Heart right ventricle (tissue), 16 donors: ENCODE measurements around the gene RAB11FIP5. TPM values are rescaled to one million over a fixed set of nuclear protein-coding genes. Genes with fewer than 3 reads are reported as not detected.

Experiments used
- ATAC-seq, 8 donors: fragments of 200-7000 bp; cut with Tn5 transposase; one replicate each; pipeline ENCODE4 v1.9.1; 2020; ENCODE audit warnings: mild to moderate bottlenecking in 8 of 8, moderate library complexity in 8 of 8, moderate number of reproducible peaks in 1 of 8
- DNase-seq, 2 donors: peaks; one replicate each; pipeline ENCODE4 v3.0.0-alpha.2; 2020
- H3K27ac ChIP-seq, 10 donors: fragments of 200-600 bp; sonication (generic) in 2 of 10; one replicate each; pipeline versions ENCODE4 v1.5.0 to v1.8.0; 2020 to 2022; ENCODE audit warnings: mild to moderate bottlenecking in 3 of 10
- H3K27me3 ChIP-seq, 7 donors: fragments of 200-600 bp; one replicate each; pipeline ENCODE4 v1.8.0; 2021 to 2022; ENCODE audit warnings: mild to moderate bottlenecking in 2 of 7
- H3K36me3 ChIP-seq, 9 donors: fragments of 200-600 bp; sonication (generic) in 1 of 9; one replicate each; pipeline versions ENCODE4 v1.5.0 to v1.8.0; 2020 to 2022; ENCODE audit warnings: mild to moderate bottlenecking in 2 of 9
- H3K4me1 ChIP-seq, 9 donors: fragments of 200-600 bp; sonication (generic) in 1 of 9; one replicate each; pipeline versions ENCODE4 v1.5.0 to v1.8.0; 2020 to 2022; ENCODE audit warnings: mild to moderate bottlenecking in 4 of 9
- H3K4me3 ChIP-seq, 10 donors: fragments of 200-600 bp; sonication (generic) in 2 of 10; one replicate each; pipeline versions ENCODE4 v1.5.0 to v1.8.0; 2020 to 2022; ENCODE audit warnings: mild to moderate bottlenecking in 7 of 10, moderate library complexity in 2 of 10
- H3K9me3 ChIP-seq, 11 donors: fragments of 200-600 bp in 10 of 11; sonication (generic) in 2 of 11; one replicate each; pipeline versions ENCODE4 v1.5.0 to v1.8.0; 2013 to 2022; ENCODE audit warnings: mild to moderate bottlenecking in 2 of 11, control low read depth in 1 of 11, moderate library complexity in 1 of 11
- whole genome bisulfite sequencing, 2 donors: extraction: QIAGEN DNeasy Blood & Tissue Kit; methylation state at CpG; one replicate each; pipeline ENCODE4 v1.1.7; 2013; ENCODE audit warnings: inconsistent platforms in 1 of 2; 5-methylcytosine and 5-hydroxymethylcytosine counted together
- intact Hi-C, 10 donors: fragments of 100-400 bp; cut with DNase I; formaldehyde crosslinking; loops; one replicate each; pipeline versions ENCODE4 v1.11.1 to v1.14.2; 2022
- polyA plus RNA-seq, 2 donors: library from polyadenylated mRNA; stranded (reverse); fragments of 200-250 nt; gene quantifications; one replicate each; pipeline ENCODE4 v1.2.3, GENCODE V29; 2013
- total RNA-seq, 10 donors: library from RNA; stranded (reverse); fragmentation: NEBNext Ultra II Directional in 3 of 10; extraction: Animal tissue kit (Norgen Biotek cat#: 25700) in 3 of 10; gene quantifications; one replicate each; pipeline versions ENCODE4 v1.2.1 to v1.2.4, GENCODE V29; 2021 to 2023
- TF ChIP-seq, protein P1 (sequence below), 9 donors: fragments of 200-600 bp; sonication (generic) in 2 of 9; IDR thresholded peaks; one replicate each; pipeline versions ENCODE4 v1.5.0 to v1.8.0; 2021 to 2022; ENCODE audit warnings: antibody characterized with exemption in 9 of 9, mild to moderate bottlenecking in 5 of 9, moderate library complexity in 1 of 9
- donor health status: Arrhythmogenic right ventricular cardiomyopathy.
- donor health status: ischemic (EF 13 %, LVEDD 7.1; RV severe dilation, severe dysfunction).
- donor health status: healthy with polysubstance abuse.
- donor health status: DM: no; HTN: yes; CAD: no.
- donor health status: DM: no; HTN: no; CAD: no.
- donor health status: ischemic (EF 25% LVEDD 6.9; RV normal size, moderate dysfunction).
- donor health status: ischemic (EF 25% LVEDD 5.7; RV mildly dilated, moderate dysfunction).
- donor health status: healthy.
- donor health status: DM: yes; HTN: yes; CAD: no.
- donor health status: Ischemic cardiomyopathy.
- donor health status: ischemic (EF 35%, LVEDD 5.7; RV mildly dilated, moderate dysfunction).
- donor health status: nonischemic (EF 11% LVEDD 7.7; RV severe dilation, severe dysfunction).
- donor health status: DM: yes; HTN: yes; CAD: no.
- donor health status: PGD.
- donor health status: ischemic (EF 29% LVEDD 5.4; RV normal size, mild dysfunction).
- donor health status: nonischemic (EF 23%, LVEDD 6.1; RV moderate dilation, normal function).

RAB11FIP5 gene
- total and polyA plus RNA-seq, 12 donors: 6.8 to 30.4 (median 22.3) TPM

DNA sequence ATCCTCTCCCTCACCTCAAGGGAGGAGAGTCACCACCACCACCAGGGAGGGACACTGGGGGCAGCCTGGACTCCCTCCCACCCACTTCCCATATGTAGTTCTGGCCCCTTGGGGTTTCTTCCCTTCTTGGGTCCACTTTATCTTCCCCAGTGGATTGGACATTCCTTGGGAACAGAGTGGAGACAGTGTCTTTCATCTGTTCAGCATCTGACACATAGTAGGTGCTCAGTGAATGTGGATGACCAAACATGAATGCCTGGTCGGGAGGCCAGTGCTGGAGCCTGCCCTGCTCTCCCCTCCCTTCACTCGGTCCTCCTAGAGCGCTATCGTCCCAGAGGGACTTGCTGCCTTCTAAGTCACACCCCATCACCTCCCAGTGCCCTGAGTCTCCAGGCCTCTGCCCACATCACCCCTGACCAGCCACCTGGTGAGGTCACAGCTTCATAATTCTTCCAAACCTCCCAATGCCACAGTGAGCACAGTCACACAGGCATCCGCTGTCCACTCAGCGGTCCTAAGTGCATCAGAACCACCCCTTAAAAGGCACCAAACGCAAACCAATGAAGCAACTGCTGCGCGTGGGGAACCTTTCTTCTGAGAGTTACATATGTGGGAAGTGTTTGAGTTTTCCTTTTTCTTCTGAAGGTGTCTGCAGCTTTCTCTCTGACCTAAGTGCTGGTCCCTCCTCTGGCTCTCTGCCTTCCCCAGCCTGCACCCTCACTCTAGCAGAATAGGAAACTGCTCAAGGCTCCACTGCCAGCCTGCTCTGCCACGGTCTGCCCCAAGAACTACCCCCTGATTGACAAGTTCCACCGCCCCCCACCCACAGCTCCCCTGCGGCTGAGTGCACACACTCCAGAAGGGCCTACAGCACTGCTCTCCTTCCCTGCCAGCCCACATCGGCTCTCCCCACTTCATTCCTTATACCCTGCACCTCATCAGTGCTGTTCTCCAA, 34.0 kb downstream of the RAB11FIP5 start:
- Histone ChIP-seq H3K4me3 (no peak overlapping the region), H3K27me3 (no peaks in the 10 kb centered on the region), H3K27ac (no peak overlapping the region), H3K4me1 (peaks cover 0 to 13% (median 2%) of the 10 kb centered on the region in 9 donors), H3K9me3 (no peaks in the 10 kb centered on the region), H3K36me3 (peaks cover 0 to 55% (median 8%) of the 10 kb centered on the region in 9 donors)
- TF ChIP-seq, protein P1, sequence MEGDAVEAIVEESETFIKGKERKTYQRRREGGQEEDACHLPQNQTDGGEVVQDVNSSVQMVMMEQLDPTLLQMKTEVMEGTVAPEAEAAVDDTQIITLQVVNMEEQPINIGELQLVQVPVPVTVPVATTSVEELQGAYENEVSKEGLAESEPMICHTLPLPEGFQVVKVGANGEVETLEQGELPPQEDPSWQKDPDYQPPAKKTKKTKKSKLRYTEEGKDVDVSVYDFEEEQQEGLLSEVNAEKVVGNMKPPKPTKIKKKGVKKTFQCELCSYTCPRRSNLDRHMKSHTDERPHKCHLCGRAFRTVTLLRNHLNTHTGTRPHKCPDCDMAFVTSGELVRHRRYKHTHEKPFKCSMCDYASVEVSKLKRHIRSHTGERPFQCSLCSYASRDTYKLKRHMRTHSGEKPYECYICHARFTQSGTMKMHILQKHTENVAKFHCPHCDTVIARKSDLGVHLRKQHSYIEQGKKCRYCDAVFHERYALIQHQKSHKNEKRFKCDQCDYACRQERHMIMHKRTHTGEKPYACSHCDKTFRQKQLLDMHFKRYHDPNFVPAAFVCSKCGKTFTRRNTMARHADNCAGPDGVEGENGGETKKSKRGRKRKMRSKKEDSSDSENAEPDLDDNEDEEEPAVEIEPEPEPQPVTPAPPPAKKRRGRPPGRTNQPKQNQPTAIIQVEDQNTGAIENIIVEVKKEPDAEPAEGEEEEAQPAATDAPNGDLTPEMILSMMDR (IDR thresholded peaks at IDR 0.05): no peak
- no peak for DNase-seq
- intact Hi-C loops: loop anchor here in 6 of 10 donors (5.0 to 10.0 kb wide), 3 partner anchors 86 to 186 kb away; no protein-coding TSS in a partner anchor
- 89 to 94% methylated on average over 13 of the region's 13 CpGs for WGBS, 2 donors
- no peak for ATAC-seq

DNA sequence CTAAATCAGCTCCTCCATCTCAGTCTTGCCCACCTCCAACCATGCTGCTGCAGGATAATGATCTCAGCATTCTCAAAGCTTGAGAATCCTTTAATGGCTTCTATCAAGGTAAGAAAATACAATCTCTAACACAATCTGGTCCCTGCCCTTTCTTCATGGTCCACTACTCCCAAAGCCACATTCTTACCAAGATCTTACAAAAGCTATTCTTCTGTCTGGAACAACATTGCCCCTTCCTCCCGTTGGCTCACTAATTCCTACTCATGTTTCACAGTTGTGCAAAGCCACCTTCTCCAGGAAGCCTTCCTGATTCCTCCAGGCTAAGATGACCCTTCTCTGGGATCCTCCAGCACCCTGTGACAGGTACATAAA, 35.3 kb downstream of the RAB11FIP5 start:
- Histone ChIP-seq H3K36me3 (peaks cover 0 to 55% (median 8%) of the 10 kb centered on the region in 9 donors), H3K4me3 (no peak overlapping the region), H3K4me1 (peaks cover 0 to 16% (median 2%) of the 10 kb centered on the region in 9 donors), H3K27me3 (no peaks in the 10 kb centered on the region), H3K9me3 (no peaks in the 10 kb centered on the region), H3K27ac (no peak overlapping the region)
- TF ChIP-seq, protein P1 (IDR thresholded peaks at IDR 0.05): no peak
- no peak for ATAC-seq
- DNase-seq: no peak
- intact Hi-C loops: loop anchor here in 6 of 10 donors (5.0 to 10.0 kb wide), 3 partner anchors 85 to 185 kb away; no protein-coding TSS in a partner anchor
- 93 to 97% methylated on average over 1 of the region's 1 CpG for WGBS, 2 donors

DNA sequence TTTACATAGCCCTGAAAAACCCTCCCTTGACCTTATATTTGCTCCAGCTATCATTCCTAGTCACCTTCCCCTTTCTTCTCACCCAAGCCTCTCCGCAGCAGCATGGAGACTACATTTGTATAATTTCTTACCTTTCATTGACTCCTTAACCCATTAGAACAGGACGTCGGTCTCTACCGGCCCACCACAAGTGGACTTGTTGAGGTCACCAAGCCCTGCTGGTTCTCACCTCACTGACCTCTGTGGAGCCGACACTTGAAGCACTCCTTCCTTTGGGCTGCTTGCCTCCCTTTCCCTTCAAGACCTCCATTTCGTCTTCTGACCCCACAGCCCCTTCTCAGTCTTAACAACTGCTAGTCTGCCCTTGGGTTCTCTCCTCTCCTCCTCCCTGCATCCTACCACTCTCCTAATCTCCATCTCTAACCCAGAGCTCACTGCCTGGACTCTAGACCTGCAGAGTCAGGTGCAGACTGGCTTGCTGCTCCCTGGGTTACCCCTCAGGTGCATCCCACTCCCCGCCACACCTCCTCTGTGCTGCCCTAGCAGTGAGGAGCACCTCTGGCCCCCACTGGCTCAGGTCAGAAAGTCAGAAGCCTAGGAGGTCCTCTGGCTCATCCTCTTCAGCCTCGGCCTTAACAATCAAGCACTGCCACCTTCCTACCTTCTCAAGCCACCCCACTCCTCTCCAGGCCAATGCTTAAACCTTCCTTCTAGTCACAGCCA, 35.9 kb downstream of the RAB11FIP5 start:
- H3K27ac ChIP-seq: no peak overlapping the region
- intact Hi-C loops: loop anchor here in 6 of 10 donors (5.0 to 10.0 kb wide), 3 partner anchors 85 to 185 kb away; no protein-coding TSS in a partner anchor
- TF ChIP-seq, protein P1 (IDR thresholded peaks at IDR 0.05): no peak

More for the DNA sequence above, 35.9 kb downstream of the RAB11FIP5 start:
- peaks cover 2 to 22% (median 8%) of the 10 kb centered on the region in 9 donors for H3K4me1 ChIP-seq
- H3K27me3 ChIP-seq: no peaks in the 10 kb centered on the region
- H3K36me3 ChIP-seq: peaks cover 0 to 55% (median 8%) of the 10 kb centered on the region in 9 donors
- 88 to 93% methylated on average over 8 of the region's 8 CpGs for WGBS, 2 donors
- ATAC-seq: no peak
- no peak overlapping the region for H3K4me3 ChIP-seq
- H3K9me3 ChIP-seq: no peaks in the 10 kb centered on the region
- DNase-seq: no peak
